WTC11 (cell line): ENCODE data around the gene LSM4. TPM values are rescaled to one million over a fixed set of nuclear protein-coding genes. Genes with fewer than 3 reads are reported as not detected.

Experiments used
- ATAC-seq: fragments of 200-7000 bp; cut with Tn5 transposase; 2 replicates; pipeline ENCODE4 v1.10.0; 2021; ENCODE audit warnings: mild to moderate bottlenecking, moderate library complexity
- CTCF ChIA-PET: fragments of 300-600 bp; sonication (Branson Sonifier 250); formaldehyde crosslinking; loops from one replicate; lab custom pipeline; 2021; ENCODE audit warnings: antibody characterized with exemption; lab: Charles Lee
- POLR2A ChIA-PET: fragments of 350-600 bp; sonication (Branson Sonifier 250); formaldehyde crosslinking; loops from one replicate; lab custom pipeline; 2021; ENCODE audit warnings: antibody characterized with exemption; lab: Charles Lee
- DNase-seq: peaks from one replicate; pipeline ENCODE4 v3.0.0; 2021; ENCODE audit warnings: low spot score
- H3K27ac Mint-ChIP-seq: 2 replicates; pipeline ENCODE4 v1.8.0; 2021; ENCODE audit warnings: mixed read lengths
- H3K27me3 Mint-ChIP-seq: 2 replicates; pipeline ENCODE4 v1.8.0; 2021; ENCODE audit warnings: low read depth, mild to moderate bottlenecking, moderate library complexity, mixed read lengths
- H3K36me3 Mint-ChIP-seq: 2 replicates; pipeline ENCODE4 v1.8.0; 2021; ENCODE audit warnings: mixed read lengths
- H3K4me1 Mint-ChIP-seq: 2 replicates; pipeline ENCODE4 v1.8.0; 2022; ENCODE audit warnings: mixed read lengths
- H3K4me3 Mint-ChIP-seq: 2 replicates; pipeline ENCODE4 v1.8.0; 2021; ENCODE audit warnings: mild to moderate bottlenecking, moderate library complexity, mixed read lengths
- H3K9me3 Mint-ChIP-seq: 2 replicates; pipeline ENCODE4 v1.8.0; 2021; ENCODE audit warnings: mixed read lengths
- CDX4 ChIP-seq: fragments of 250-450 bp; sonication (Bioruptor Pico); IDR thresholded peaks from 2 replicates; pipeline ENCODE4 v1.9.0; 2021; ENCODE audit warnings: moderate library complexity, mild to moderate bottlenecking, inconsistent platforms, borderline replicate concordance
- CTCF ChIP-seq: fragments of 200-600 bp; IDR thresholded peaks from 2 replicates; pipeline ENCODE4 v1.8.0; 2022; ENCODE audit warnings: antibody characterized with exemption
- ETV6 ChIP-seq: sonication (generic); formaldehyde crosslinking; IDR thresholded peaks from 2 replicates; pipeline ENCODE4 v1.8.1; 2022; ENCODE audit warnings: mild to moderate bottlenecking, missing genetic modification reagents
- FOXJ3 ChIP-seq: sonication (generic); formaldehyde crosslinking; IDR thresholded peaks from 2 replicates; pipeline ENCODE4 v1.9.0; 2021; ENCODE audit warnings: missing genetic modification reagents, mild to moderate bottlenecking, borderline replicate concordance
- FOXK1 ChIP-seq: sonication (generic); formaldehyde crosslinking; IDR thresholded peaks from 2 replicates; pipeline ENCODE4 v1.8.0; 2022; ENCODE audit warnings: mild to moderate bottlenecking, moderate library complexity, missing genetic modification reagents
- GABPB1 ChIP-seq: sonication (generic); formaldehyde crosslinking; IDR thresholded peaks from 2 replicates; pipeline ENCODE4 v1.8.1; 2023; ENCODE audit warnings: mild to moderate bottlenecking, missing genetic modification reagents
- GTF2I ChIP-seq: fragments of 250-450 bp; sonication (Bioruptor Pico); conservative IDR thresholded peaks from 2 replicates; pipeline ENCODE4 v1.4.0; 2021; ENCODE audit warnings: mild to moderate bottlenecking
- HMGXB4 ChIP-seq: sonication (generic); formaldehyde crosslinking; IDR thresholded peaks from 2 replicates; pipeline ENCODE4 v1.8.1; 2023; ENCODE audit warnings: mild to moderate bottlenecking, moderate library complexity, missing genetic modification reagents
- JUN ChIP-seq: sonication (generic); formaldehyde crosslinking; IDR thresholded peaks from 2 replicates; pipeline ENCODE4 v1.8.0; 2023; ENCODE audit warnings: mild to moderate bottlenecking, missing genetic modification reagents
- MAX ChIP-seq: sonication (generic); formaldehyde crosslinking; IDR thresholded peaks from 2 replicates; pipeline ENCODE4 v1.8.0; 2022; ENCODE audit warnings: mild to moderate bottlenecking, missing genetic modification reagents
- NFATC4 ChIP-seq: fragments of 250-450 bp; sonication (Bioruptor Pico); IDR thresholded peaks from 2 replicates; pipeline ENCODE4 v1.9.0; 2021; ENCODE audit warnings: mild to moderate bottlenecking
- NFYB ChIP-seq: sonication (generic); formaldehyde crosslinking; conservative IDR thresholded peaks from 2 replicates; pipeline ENCODE4 v1.8.0; 2022; ENCODE audit warnings: low read depth, missing genetic modification reagents
- NR3C1 ChIP-seq: sonication (generic); formaldehyde crosslinking; conservative IDR thresholded peaks from 2 replicates; pipeline ENCODE4 v1.8.1; 2023; ENCODE audit warnings: low read depth, mild to moderate bottlenecking, missing genetic modification reagents
- SMAD3 ChIP-seq: sonication (generic); formaldehyde crosslinking; IDR thresholded peaks from 2 replicates; pipeline ENCODE4 v1.8.0; 2022; ENCODE audit warnings: missing genetic modification reagents, mild to moderate bottlenecking, borderline replicate concordance
- TCF7 ChIP-seq: sonication (generic); formaldehyde crosslinking; IDR thresholded peaks from 2 replicates; pipeline ENCODE4 v1.8.0; 2022; ENCODE audit warnings: mild to moderate bottlenecking, low read depth, missing genetic modification reagents, moderate library complexity
- TEAD1 ChIP-seq: sonication (generic); formaldehyde crosslinking; IDR thresholded peaks from 2 replicates; pipeline ENCODE4 v1.8.0; 2022; ENCODE audit warnings: mild to moderate bottlenecking, missing genetic modification reagents
- ZBTB21 ChIP-seq: sonication (generic); formaldehyde crosslinking; IDR thresholded peaks from 2 replicates; pipeline ENCODE4 v1.8.1; 2023; ENCODE audit warnings: mild to moderate bottlenecking, missing genetic modification reagents, borderline replicate concordance
- ZNF232 ChIP-seq: sonication (generic); formaldehyde crosslinking; IDR thresholded peaks from 2 replicates; pipeline ENCODE4 v1.8.0; 2022; ENCODE audit warnings: mild to moderate bottlenecking, missing genetic modification reagents
- ZNF263 ChIP-seq: sonication (generic); formaldehyde crosslinking; IDR thresholded peaks from 2 replicates; pipeline ENCODE4 v1.8.1; 2022; ENCODE audit warnings: low read depth, mild to moderate bottlenecking, moderate library complexity, missing genetic modification reagents
- ZNF416 ChIP-seq: fragments of 250-450 bp; sonication (Bioruptor Pico); IDR thresholded peaks from 2 replicates; pipeline ENCODE4 v1.9.0; 2021; ENCODE audit warnings: mild to moderate bottlenecking, inconsistent platforms
- total RNA-seq: library from RNA; stranded (reverse); gene quantifications from 3 replicates; pipeline ENCODE4 v1.2.3, GENCODE V29; 2021
- TF ChIP-seq, protein P1 (sequence below): fragments of 250-450 bp; sonication (Bioruptor Pico); IDR thresholded peaks from 2 replicates; pipeline ENCODE4 v2.1.2; 2022; ENCODE audit warnings: mild to moderate bottlenecking, moderate library complexity
- TF ChIP-seq, protein P2 (sequence below): sonication (generic); formaldehyde crosslinking; IDR thresholded peaks from 2 replicates; pipeline ENCODE4 v1.8.1; 2022; ENCODE audit warnings: missing genetic modification reagents, borderline replicate concordance

The LSM4 gene
- total RNA-seq, 1 experiment from 2014 or later: 373 TPM

- TF ChIP-seq CDX4 (CRISPR knock-in tag) (no peak), HMGXB4 (no peak), TCF7 (CRISPR knock-in tag) (no peak), FOXJ3 (CRISPR knock-in tag) (no peak), NFYB (CRISPR knock-in tag) (no peak)
These were observed 6.1 kb upstream of the LSM4 start (continued) for GRCh38 chr19:18329035-18329376.

- Mint-ChIP-seq H3K4me3 (peak overlapping the region; percentile 70), H3K27ac (peak overlapping the region; percentile 89), H3K4me1 (peaks cover 19% of the 10 kb centered on the region), H3K36me3 (no peaks in the 10 kb centered on the region), H3K27me3 (no peaks in the 10 kb centered on the region; the same call in none of the 2 replicates), H3K9me3 (no peaks in the 10 kb centered on the region)
- ATAC-seq (peak; percentile 99), DNase-seq (peak; percentile 91)
- ChIA-PET CTCF (interaction anchor here (0.5 to 4.6 kb wide), 73 partner anchors 10 to 549 kb away, joined by 3 to 190 read pairs (median 5); partner anchors contain the start of genes GDF15, IFI30, IQCN and JUND), POLR2A (interaction anchor here (0.5 to 4.8 kb wide), 6 partner anchors 11 to 187 kb away, joined by 3 to 51 read pairs (median 4); partner anchors contain the start of gene JUND)
- peak; percentile 20; the same call in 1 of the 2 replicates for TF ChIP-seq MAX
- no peak for TF ChIP-seq NR3C1 (CRISPR knock-in tag)
- peak; percentile 75 for TF ChIP-seq NFYB (CRISPR knock-in tag)
- peak; percentile 86 for TF ChIP-seq CTCF
- TF ChIP-seq, protein P1, sequence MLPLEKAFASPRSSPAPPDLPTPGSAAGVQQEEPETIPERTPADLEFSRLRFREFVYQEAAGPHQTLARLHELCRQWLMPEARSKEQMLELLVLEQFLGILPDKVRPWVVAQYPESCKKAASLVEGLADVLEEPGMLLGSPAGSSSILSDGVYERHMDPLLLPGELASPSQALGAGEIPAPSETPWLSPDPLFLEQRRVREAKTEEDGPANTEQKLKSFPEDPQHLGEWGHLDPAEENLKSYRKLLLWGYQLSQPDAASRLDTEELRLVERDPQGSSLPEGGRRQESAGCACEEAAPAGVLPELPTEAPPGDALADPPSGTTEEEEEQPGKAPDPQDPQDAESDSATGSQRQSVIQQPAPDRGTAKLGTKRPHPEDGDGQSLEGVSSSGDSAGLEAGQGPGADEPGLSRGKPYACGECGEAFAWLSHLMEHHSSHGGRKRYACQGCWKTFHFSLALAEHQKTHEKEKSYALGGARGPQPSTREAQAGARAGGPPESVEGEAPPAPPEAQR (CRISPR knock-in tag): no peak
- TF ChIP-seq GTF2I (CRISPR knock-in tag): no peak
- TF ChIP-seq ZNF263 (CRISPR knock-in tag): no peak
- TF ChIP-seq ETV6 (CRISPR knock-in tag): peak; percentile 37; the same call in 1 of the 2 replicates
- TF ChIP-seq FOXK1 (CRISPR knock-in tag): no peak
These were observed 5.6 kb upstream of the LSM4 start for GRCh38 chr19:18328340-18329034.

GRCh38 chr19:18326772-18327171 is 3.9 kb upstream of the LSM4 start:
- ChIA-PET CTCF (interaction anchor here (2.0 to 4.6 kb wide), 4 partner anchors 46 to 90 kb away, joined by 21 to 190 read pairs (median 31); partner anchors contain the start of gene JUND), POLR2A (interaction anchor here (1.4 to 4.8 kb wide), 2 partner anchors 47 to 62 kb away, joined by 4 to 51 read pairs; partner anchors contain the start of gene JUND)
- Mint-ChIP-seq H3K27me3 (no peaks in the 10 kb centered on the region; the same call in none of the 2 replicates), H3K9me3 (no peaks in the 10 kb centered on the region), H3K36me3 (no peaks in the 10 kb centered on the region), H3K27ac (no peak overlapping the region), H3K4me1 (peaks cover 25% of the 10 kb centered on the region), H3K4me3 (no peak overlapping the region)
- ATAC-seq (no peak), DNase-seq (no peak)
- TF ChIP-seq JUN (no peak), GABPB1 (CRISPR knock-in tag) (no peak), ZNF232 (CRISPR knock-in tag) (no peak), SMAD3 (CRISPR knock-in tag) (no peak), ZNF416 (CRISPR knock-in tag) (no peak), ETV6 (CRISPR knock-in tag) (no peak), NFATC4 (CRISPR knock-in tag) (no peak), HMGXB4 (no peak), TEAD1 (CRISPR knock-in tag) (no peak), ZBTB21 (no peak)
- TF ChIP-seq, protein P2, sequence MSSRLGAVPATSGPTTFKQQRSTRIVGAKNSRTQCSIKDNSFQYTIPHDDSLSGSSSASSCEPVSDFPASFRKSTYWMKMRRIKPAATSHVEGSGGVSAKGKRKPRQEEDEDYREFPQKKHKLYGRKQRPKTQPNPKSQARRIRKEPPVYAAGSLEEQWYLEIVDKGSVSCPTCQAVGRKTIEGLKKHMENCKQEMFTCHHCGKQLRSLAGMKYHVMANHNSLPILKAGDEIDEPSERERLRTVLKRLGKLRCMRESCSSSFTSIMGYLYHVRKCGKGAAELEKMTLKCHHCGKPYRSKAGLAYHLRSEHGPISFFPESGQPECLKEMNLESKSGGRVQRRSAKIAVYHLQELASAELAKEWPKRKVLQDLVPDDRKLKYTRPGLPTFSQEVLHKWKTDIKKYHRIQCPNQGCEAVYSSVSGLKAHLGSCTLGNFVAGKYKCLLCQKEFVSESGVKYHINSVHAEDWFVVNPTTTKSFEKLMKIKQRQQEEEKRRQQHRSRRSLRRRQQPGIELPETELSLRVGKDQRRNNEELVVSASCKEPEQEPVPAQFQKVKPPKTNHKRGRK (CRISPR knock-in tag): no peak
